Adipocyte (in vitro differentiated cells): ENCODE measurements around the gene MAPK4.

ENCODE experiments used
- DNase-seq: peaks from one replicate; pipeline ENCODE4 v3.0.0-alpha.2; 2015; ENCODE audit warnings: low read depth
- H3K27me3 ChIP-seq: replicated peaks from 2 replicates; pipeline ENCODE4 v1.7.0; 2013; ENCODE audit warnings: mild to moderate bottlenecking, low read length, moderate library complexity; ENCODE audit not compliant: control insufficient read depth, insufficient read depth
- H3K36me3 ChIP-seq: 2 replicates; pipeline ENCODE4 v1.7.0; 2013; ENCODE audit warnings: low read length, mild to moderate bottlenecking, moderate library complexity; ENCODE audit not compliant: control insufficient read depth, insufficient read depth, severe bottlenecking
- H3K4me1 ChIP-seq: 2 replicates; pipeline ENCODE4 v1.7.0; 2013; ENCODE audit warnings: mild to moderate bottlenecking, low read length, moderate library complexity; ENCODE audit not compliant: control insufficient read depth, insufficient read depth
- H3K4me3 ChIP-seq: 2 replicates; pipeline ENCODE4 v1.7.0; 2013; ENCODE audit warnings: mild to moderate bottlenecking, low read length, moderate library complexity
- H3K9ac ChIP-seq: 2 replicates; pipeline ENCODE4 v1.7.0; 2013; ENCODE audit warnings: mild to moderate bottlenecking, low read length, moderate library complexity
- H3K9me3 ChIP-seq: 2 replicates; pipeline ENCODE4 v1.7.0; 2013; ENCODE audit warnings: mild to moderate bottlenecking, low read length, moderate library complexity; ENCODE audit not compliant: control insufficient read depth

MAPK4 gene

DNA sequence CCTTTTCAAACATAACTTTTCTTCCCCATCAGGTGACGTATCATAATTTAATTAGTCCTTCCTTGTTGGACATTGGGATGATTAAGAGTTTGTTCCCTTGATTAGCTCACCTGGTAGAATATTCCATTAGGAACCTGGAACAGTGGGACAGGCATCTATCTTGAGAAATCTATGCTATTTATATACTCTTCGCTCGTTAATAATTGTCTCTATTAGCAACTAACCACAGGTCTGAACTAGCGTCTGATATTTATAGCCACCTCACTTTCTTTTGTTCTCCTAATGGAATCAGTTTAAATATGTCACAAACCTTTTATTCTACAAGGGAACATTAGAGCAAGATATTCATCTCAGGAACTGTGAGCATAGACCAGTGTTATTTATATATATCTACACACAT lies 79.8 kb downstream of the MAPK4 start:
- peaks cover 9% of the 10 kb centered on the region for H3K27me3 ChIP-seq
- no peak for DNase-seq
- H3K4me1 ChIP-seq = no peaks in the 10 kb centered on the region
- no peak overlapping the region for H3K4me3 ChIP-seq
- H3K9me3 ChIP-seq = no peaks in the 10 kb centered on the region
- no peak overlapping the region for H3K9ac ChIP-seq
- H3K36me3 ChIP-seq = no peaks in the 10 kb centered on the region

DNA sequence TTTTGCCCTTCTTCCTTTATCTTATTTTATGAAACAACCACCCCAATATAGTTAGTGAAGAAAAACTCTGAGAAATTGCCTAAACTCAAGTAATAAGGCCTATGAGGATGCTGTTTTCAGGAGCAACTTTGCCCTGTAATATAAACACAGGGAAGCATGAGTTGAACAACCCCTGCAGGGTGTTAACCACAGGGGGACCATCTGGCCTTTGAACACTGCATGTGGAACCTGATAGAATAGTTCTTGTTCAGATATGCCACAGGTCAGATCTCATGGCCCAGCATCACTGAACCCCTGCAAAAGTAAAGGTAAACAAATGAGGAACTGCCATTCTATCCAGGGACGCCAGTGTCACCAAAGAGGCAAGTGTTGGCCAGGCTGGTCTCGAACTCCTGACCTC lies 82.6 kb downstream of the MAPK4 start:
- no peak overlapping the region for H3K4me3 ChIP-seq
- H3K4me1 ChIP-seq = no peaks in the 10 kb centered on the region
- no peaks in the 10 kb centered on the region for H3K9me3 ChIP-seq
- H3K36me3 ChIP-seq = no peaks in the 10 kb centered on the region
- no peak overlapping the region for H3K9ac ChIP-seq
- DNase-seq = no peak
- H3K27me3 ChIP-seq = peaks cover 21% of the 10 kb centered on the region

DNA sequence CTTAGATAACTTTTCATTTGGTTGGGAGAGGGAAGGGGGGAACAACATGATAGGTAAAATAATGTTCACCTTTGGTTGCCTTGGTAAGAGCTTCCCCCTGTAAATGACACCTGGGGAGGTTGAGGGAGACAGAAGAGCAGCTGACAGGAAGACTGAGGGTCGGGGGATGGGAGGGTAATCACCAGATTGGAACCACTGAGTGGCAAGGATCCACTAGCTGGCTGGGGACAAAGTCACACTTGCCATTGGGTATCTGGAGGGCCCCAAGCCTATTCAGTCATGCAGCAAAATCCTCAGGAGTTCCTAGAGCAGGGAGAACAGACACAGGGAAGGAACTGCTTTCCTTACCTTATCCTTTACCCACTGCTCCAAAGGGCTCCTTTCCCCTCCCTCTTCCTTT lies 84.3 kb downstream of the MAPK4 start:
- Histone ChIP-seq H3K36me3 (no peaks in the 10 kb centered on the region), H3K4me3 (no peak overlapping the region), H3K27me3 (peaks cover 31% of the 10 kb centered on the region), H3K9ac (no peak overlapping the region), H3K9me3 (no peaks in the 10 kb centered on the region), H3K4me1 (no peaks in the 10 kb centered on the region)
- DNase-seq = no peak

DNA sequence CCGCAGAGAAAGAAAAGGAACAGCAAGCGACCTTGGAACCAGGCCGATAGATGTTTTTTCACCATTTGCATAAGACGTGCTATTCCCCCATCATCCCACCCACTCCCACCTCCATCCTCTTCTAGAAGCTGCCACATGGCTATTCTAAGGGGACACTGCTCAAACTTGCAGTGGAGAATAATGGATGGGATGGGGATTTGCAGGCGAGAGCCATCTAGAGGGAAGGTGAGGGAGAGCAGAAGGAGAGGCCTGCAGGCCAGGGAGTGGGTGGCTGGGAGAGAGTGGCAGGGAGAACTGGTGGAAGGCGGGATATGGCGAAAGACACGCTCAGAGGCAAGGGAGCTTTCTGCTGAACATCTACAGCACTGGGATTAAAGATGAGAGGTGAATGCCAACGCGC lies 84.9 kb downstream of the MAPK4 start:
- Histone ChIP-seq H3K9ac (no peak overlapping the region), H3K27me3 (peaks cover 31% of the 10 kb centered on the region), H3K9me3 (no peaks in the 10 kb centered on the region), H3K4me3 (no peak overlapping the region), H3K4me1 (peaks cover 3% of the 10 kb centered on the region), H3K36me3 (no peaks in the 10 kb centered on the region)
- no peak for DNase-seq

DNA sequence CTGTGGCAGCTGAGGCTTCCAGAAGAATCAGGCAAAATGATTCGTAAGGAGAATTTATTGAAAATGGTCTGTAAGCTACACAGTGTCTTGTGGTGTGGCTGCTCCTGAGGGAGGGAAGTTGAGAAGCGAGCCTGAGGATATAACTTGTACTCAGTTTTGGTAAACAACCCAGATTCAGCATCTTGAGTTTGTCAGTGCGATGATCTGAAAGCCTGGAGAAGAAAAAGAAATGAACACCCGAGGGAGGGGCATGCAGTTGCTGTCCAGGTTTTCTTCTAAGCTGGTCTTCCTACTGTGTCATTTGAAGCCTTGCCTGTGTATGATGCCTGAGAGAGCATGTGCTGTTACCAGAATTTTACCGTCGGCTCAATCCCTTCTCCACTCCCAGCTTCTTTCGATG lies 87.3 kb downstream of the MAPK4 start:
- no peak overlapping the region for H3K4me3 ChIP-seq
- H3K27me3 ChIP-seq = peaks cover 39% of the 10 kb centered on the region
- peaks cover 3% of the 10 kb centered on the region for H3K4me1 ChIP-seq
- no peaks in the 10 kb centered on the region for H3K36me3 ChIP-seq
- H3K9me3 ChIP-seq = no peaks in the 10 kb centered on the region
- no peak overlapping the region for H3K9ac ChIP-seq
- no peak for DNase-seq

DNA sequence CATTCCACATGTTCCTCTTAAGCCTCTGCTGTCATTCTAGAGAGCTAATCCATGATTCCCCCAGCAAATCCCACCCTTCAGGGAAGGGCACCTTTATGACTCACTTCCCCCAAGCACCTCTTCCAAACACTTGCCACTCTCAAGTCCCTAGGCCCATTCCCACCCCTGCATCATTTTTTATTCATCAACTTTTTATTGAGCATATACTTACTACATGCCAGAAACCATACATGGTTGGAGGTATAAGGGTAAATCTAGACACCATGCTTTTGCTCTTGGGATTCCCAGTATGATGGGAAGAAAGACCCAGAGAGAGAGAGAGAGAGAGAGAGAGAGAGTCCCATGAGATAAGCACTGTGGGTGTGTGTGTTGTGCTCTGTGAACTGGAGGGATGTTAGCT lies 87.9 kb downstream of the MAPK4 start:
- Histone ChIP-seq H3K27me3 (peaks cover 39% of the 10 kb centered on the region), H3K9ac (no peak overlapping the region), H3K36me3 (no peaks in the 10 kb centered on the region), H3K4me1 (peaks cover 3% of the 10 kb centered on the region), H3K4me3 (no peak overlapping the region), H3K9me3 (no peaks in the 10 kb centered on the region)
- DNase-seq = no peak

DNA sequence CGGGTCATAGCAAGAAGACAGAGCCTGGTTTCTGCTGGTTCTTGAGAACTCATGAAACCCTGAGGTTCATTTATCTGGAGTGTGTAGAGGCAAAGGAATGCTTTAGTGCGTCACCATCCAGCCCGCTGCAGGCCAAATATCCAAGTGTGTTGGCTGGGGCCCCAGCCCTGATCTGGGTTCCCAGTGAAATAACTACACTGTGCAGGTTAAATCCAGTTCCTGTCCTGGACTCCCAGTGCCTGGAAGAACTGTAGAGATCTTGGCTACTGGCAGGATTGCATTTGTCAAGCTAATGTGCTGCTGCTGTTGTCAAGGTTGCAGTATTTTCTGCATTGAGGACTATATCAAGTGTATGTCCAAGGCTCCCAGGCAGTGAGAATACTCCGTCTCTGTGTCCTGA lies 89.9 kb downstream of the MAPK4 start:
- H3K4me1 ChIP-seq = peaks cover 3% of the 10 kb centered on the region
- H3K36me3 ChIP-seq = no peaks in the 10 kb centered on the region
- H3K27me3 ChIP-seq = peaks cover 31% of the 10 kb centered on the region
- H3K9ac ChIP-seq = no peak overlapping the region
- no peak for DNase-seq
- H3K9me3 ChIP-seq = no peaks in the 10 kb centered on the region
- no peak overlapping the region for H3K4me3 ChIP-seq

DNA sequence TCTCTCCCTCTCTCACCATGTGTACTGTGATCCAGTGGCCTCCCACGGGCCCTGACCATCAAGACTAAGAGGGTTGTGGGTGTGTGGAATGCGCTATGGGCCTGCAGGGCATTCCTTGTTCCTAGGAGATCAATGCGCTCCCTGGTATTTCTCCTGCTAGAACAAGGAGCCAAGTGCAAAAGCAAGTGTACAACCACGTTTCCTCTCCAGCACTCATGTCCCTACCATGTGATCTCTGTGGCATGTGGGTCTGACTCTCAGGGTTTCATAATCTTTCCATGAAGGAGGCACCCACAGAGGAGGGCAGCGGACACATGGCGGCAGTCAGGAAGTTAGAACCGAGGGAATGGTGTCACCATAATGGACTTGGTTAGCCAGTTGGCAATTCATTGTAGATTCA lies 91.4 kb downstream of the MAPK4 start:
- H3K9ac ChIP-seq = no peak overlapping the region
- peaks cover 3% of the 10 kb centered on the region for H3K4me1 ChIP-seq
- H3K9me3 ChIP-seq = no peaks in the 10 kb centered on the region
- no peak overlapping the region for H3K4me3 ChIP-seq
- no peak for DNase-seq
- H3K36me3 ChIP-seq = no peaks in the 10 kb centered on the region
- H3K27me3 ChIP-seq = peaks cover 29% of the 10 kb centered on the region

GRCh38 chr18:50653402-50654093 lies 93.7 kb downstream of the MAPK4 start:
- H3K36me3 ChIP-seq = no peaks in the 10 kb centered on the region
- H3K4me3 ChIP-seq = no peak overlapping the region
- no peak for DNase-seq
- no peak overlapping the region for H3K9ac ChIP-seq
- H3K4me1 ChIP-seq = peaks cover 3% of the 10 kb centered on the region
- H3K27me3 ChIP-seq = peaks cover 10% of the 10 kb centered on the region
- peaks cover 3% of the 10 kb centered on the region for H3K9me3 ChIP-seq

DNA sequence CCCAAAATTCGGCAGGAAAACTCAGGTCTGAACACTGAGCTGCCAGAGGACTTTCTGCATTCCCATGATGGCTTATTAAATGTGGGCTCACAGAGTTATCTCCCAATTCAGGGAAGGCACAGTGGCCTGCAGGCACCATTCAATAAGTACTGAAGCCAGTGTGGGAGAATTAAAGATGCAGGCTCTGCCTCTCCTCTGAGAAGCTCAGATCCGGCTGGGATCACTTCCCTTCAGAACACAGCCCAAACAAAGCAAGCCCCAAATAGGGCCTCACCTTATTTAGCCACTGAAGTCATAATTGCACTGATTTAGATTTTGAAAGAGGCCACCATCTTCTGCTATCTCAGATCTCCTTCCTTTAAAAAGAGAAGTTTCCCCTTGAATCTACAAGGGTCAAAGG lies 94.3 kb downstream of the MAPK4 start:
- Histone ChIP-seq H3K9me3 (peaks cover 3% of the 10 kb centered on the region), H3K36me3 (no peaks in the 10 kb centered on the region), H3K4me1 (peaks cover 3% of the 10 kb centered on the region), H3K27me3 (peaks cover 8% of the 10 kb centered on the region), H3K9ac (no peak overlapping the region), H3K4me3 (no peak overlapping the region)
- no peak for DNase-seq

GRCh38 chr18:50654658-50655550 lies 95.0 kb downstream of the MAPK4 start:
- no peak overlapping the region for H3K4me3 ChIP-seq
- no peak for DNase-seq

More at GRCh38 chr18:50654658-50655550, 95.0 kb downstream of the MAPK4 start:
- Histone ChIP-seq H3K4me1 (no peaks in the 10 kb centered on the region), H3K27me3 (peaks cover 11% of the 10 kb centered on the region), H3K9ac (no peak overlapping the region), H3K9me3 (peaks cover 3% of the 10 kb centered on the region), H3K36me3 (no peaks in the 10 kb centered on the region)
